GM12864 (cell line): Measurements from ENCODE around the gene ENGASE.

Experiments
- DNase-seq: peaks from one replicate; pipeline ENCODE4 v3.0.0-alpha.2; 2011; ENCODE audit warnings: low read depth
- H3K4me3 ChIP-seq: 2 replicates; pipeline ENCODE4 v1.5.1; 2011; ENCODE audit warnings: mild to moderate bottlenecking, low read depth, low read length, control low read depth
- CTCF ChIP-seq: IDR thresholded peaks from 2 replicates; pipeline ENCODE4 v1.5.1; 2011; ENCODE audit warnings: low read depth, mild to moderate bottlenecking, moderate library complexity, low read length, control low read depth, inconsistent platforms; ENCODE audit errors: missing control alignments

Gene ENGASE

GRCh38 chr17:79074649-79075445 is at the start of gene ENGASE:
ENGASE (plus strand) TSS chr17:79074824; CDS start chr17:79074945, 121 bp downstream.
- peak; percentile 61 for DNase-seq
- no peak for TF ChIP-seq CTCF
- H3K4me3 ChIP-seq = peak within 1 kb of the TSS; percentile 80

- H3K4me3 ChIP-seq = no peak overlapping the region
- DNase-seq = no peak
- TF ChIP-seq CTCF = no peak
Measured at GRCh38 chr17:79024901-79025737, 49.5 kb upstream of the ENGASE start.

- no peak overlapping the region for H3K4me3 ChIP-seq
- TF ChIP-seq CTCF = no peak
- no peak for DNase-seq
Measured at GRCh38 chr17:79026376-79027273, 48.0 kb upstream of the ENGASE start.

GRCh38 chr17:79027274-79027924 is 47.2 kb upstream of the ENGASE start:
- no peak for DNase-seq
- no peak for TF ChIP-seq CTCF
- no peak overlapping the region for H3K4me3 ChIP-seq

- no peak for DNase-seq
- no peak overlapping the region for H3K4me3 ChIP-seq
- TF ChIP-seq CTCF = no peak
Measured at GRCh38 chr17:79027925-79028491, 46.6 kb upstream of the ENGASE start.
